Lower lobe of right lung (tissue), 2 donors: ENCODE measurements around the gene STK32B. TPM values are rescaled to one million over a fixed set of nuclear protein-coding genes. Genes with fewer than 3 reads are reported as not detected.

ENCODE experiments used
- ATAC-seq, 2 donors: fragments of 200-7000 bp; cut with Tn5 transposase; one replicate each; pipeline ENCODE4 v1.9.1; 2020 to 2022; ENCODE audit warnings: mild to moderate bottlenecking in 2 of 2, moderate library complexity in 2 of 2
- DNase-seq: peaks from one replicate; pipeline ENCODE4 v3.0.0-alpha.2; 2020
- H3K27ac ChIP-seq: fragments of 200-600 bp; one replicate; pipeline ENCODE4 v1.8.0; 2022
- H3K27me3 ChIP-seq: fragments of 200-600 bp; one replicate; pipeline ENCODE4 v1.8.0; 2022; ENCODE audit warnings: low read depth
- H3K36me3 ChIP-seq: fragments of 200-600 bp; one replicate; pipeline ENCODE4 v1.8.0; 2022; ENCODE audit warnings: mild to moderate bottlenecking
- H3K4me1 ChIP-seq: fragments of 200-600 bp; one replicate; pipeline ENCODE4 v1.8.0; 2022
- H3K4me3 ChIP-seq: fragments of 200-600 bp; one replicate; pipeline ENCODE4 v1.8.0; 2022; ENCODE audit warnings: mild to moderate bottlenecking
- H3K9me3 ChIP-seq: fragments of 200-600 bp; one replicate; pipeline ENCODE4 v1.8.0; 2022
- CTCF ChIP-seq: fragments of 200-600 bp; IDR thresholded peaks from one replicate; pipeline ENCODE4 v1.8.0; 2022; ENCODE audit warnings: antibody characterized with exemption, mild to moderate bottlenecking
- intact Hi-C: fragments of 100-400 bp; cut with DNase I; formaldehyde crosslinking; loops from one replicate; pipeline ENCODE4 v1.11.0; 2022
- total RNA-seq: library from RNA; stranded (reverse); fragmentation: NEBNext Ultra II Directional; extraction: Animal tissue kit (Norgen Biotek cat#: 25700); gene quantifications from one replicate; pipeline ENCODE4 v1.2.1, GENCODE V29; 2021
- donor health status: DM: no; HTN: yes; CAD: no; lungs with severe emphysema.

Gene STK32B
- total RNA-seq, 1 donor from 2014 or later, result 1.3 TPM

GRCh38 chr4:5133201-5133600 is 81.9 kb downstream of the STK32B start:
- no peaks in the 10 kb centered on the region for H3K4me1 ChIP-seq
- TF ChIP-seq CTCF, result no peak
- H3K27ac ChIP-seq, result no peak overlapping the region
- H3K36me3 ChIP-seq, result no peaks in the 10 kb centered on the region
- no peaks in the 10 kb centered on the region for H3K27me3 ChIP-seq
- no peaks in the 10 kb centered on the region for H3K9me3 ChIP-seq
- ATAC-seq, result no peak
- intact Hi-C loops, result no loop called here
- no peak overlapping the region for H3K4me3 ChIP-seq
- no peak for DNase-seq

GRCh38 chr4:5133933-5134594 is 82.8 kb downstream of the STK32B start:
- H3K36me3 ChIP-seq, result no peaks in the 10 kb centered on the region
- H3K9me3 ChIP-seq, result no peaks in the 10 kb centered on the region
- no peak overlapping the region for H3K4me3 ChIP-seq
- no peak for TF ChIP-seq CTCF
- no peaks in the 10 kb centered on the region for H3K27me3 ChIP-seq
- intact Hi-C loops, result no loop called here
- ATAC-seq, result no peak
- no peaks in the 10 kb centered on the region for H3K4me1 ChIP-seq
- no peak for DNase-seq
- H3K27ac ChIP-seq, result no peak overlapping the region

- H3K27ac ChIP-seq, result no peak overlapping the region
These were observed 83.3 kb downstream of the STK32B start for GRCh38 chr4:5134620-5135019.

GRCh38 chr4:5137226-5137625 is 85.9 kb downstream of the STK32B start:
- Histone ChIP-seq H3K4me3 (no peak overlapping the region), H3K36me3 (no peaks in the 10 kb centered on the region), H3K27me3 (no peaks in the 10 kb centered on the region), H3K9me3 (no peaks in the 10 kb centered on the region), H3K4me1 (no peaks in the 10 kb centered on the region), H3K27ac (no peak overlapping the region)
- no peak for TF ChIP-seq CTCF
- DNase-seq (no peak), ATAC-seq (no peak)
- intact Hi-C loops, result no loop called here

More at GRCh38 chr4:5134620-5135019, 83.3 kb downstream of the STK32B start:
- DNase-seq (no peak), ATAC-seq (no peak)
- Histone ChIP-seq H3K9me3 (no peaks in the 10 kb centered on the region), H3K36me3 (no peaks in the 10 kb centered on the region), H3K4me3 (no peak overlapping the region), H3K27me3 (no peaks in the 10 kb centered on the region), H3K4me1 (no peaks in the 10 kb centered on the region)
- no peak for TF ChIP-seq CTCF
- intact Hi-C loops, result no loop called here

GRCh38 chr4:5137927-5138326 is 86.6 kb downstream of the STK32B start:
- DNase-seq, result no peak
- Histone ChIP-seq H3K36me3 (no peaks in the 10 kb centered on the region), H3K27ac (no peak overlapping the region), H3K9me3 (no peaks in the 10 kb centered on the region), H3K4me3 (no peak overlapping the region), H3K4me1 (no peaks in the 10 kb centered on the region), H3K27me3 (no peaks in the 10 kb centered on the region)
- intact Hi-C loops, result no loop called here
- no peak for TF ChIP-seq CTCF
- no peak for ATAC-seq
